Dermis blood vessel endothelial cell (primary cell): ENCODE measurements around the gene SC5D. TPM values are rescaled to one million over a fixed set of nuclear protein-coding genes. Genes with fewer than 3 reads are reported as not detected.

Experiments
- DNase-seq: peaks from one replicate; pipeline ENCODE4 v3.0.0; 2010
- total RNA-seq: library from RNA; depleted of rRNA; stranded (reverse); fragments of >200 nt; gene quantifications from 2 replicates; pipeline ENCODE4 v1.2.3, GENCODE V29; 2014

The SC5D gene
- total RNA-seq, 1 donor from 2014 or later, result 21.6 TPM

GRCh38 chr11:121329781-121330395 is 37.3 kb downstream of the SC5D start:
- no peak for DNase-seq

GRCh38 chr11:121330614-121331435 is 38.3 kb downstream of the SC5D start:
- no peak for DNase-seq

DNA sequence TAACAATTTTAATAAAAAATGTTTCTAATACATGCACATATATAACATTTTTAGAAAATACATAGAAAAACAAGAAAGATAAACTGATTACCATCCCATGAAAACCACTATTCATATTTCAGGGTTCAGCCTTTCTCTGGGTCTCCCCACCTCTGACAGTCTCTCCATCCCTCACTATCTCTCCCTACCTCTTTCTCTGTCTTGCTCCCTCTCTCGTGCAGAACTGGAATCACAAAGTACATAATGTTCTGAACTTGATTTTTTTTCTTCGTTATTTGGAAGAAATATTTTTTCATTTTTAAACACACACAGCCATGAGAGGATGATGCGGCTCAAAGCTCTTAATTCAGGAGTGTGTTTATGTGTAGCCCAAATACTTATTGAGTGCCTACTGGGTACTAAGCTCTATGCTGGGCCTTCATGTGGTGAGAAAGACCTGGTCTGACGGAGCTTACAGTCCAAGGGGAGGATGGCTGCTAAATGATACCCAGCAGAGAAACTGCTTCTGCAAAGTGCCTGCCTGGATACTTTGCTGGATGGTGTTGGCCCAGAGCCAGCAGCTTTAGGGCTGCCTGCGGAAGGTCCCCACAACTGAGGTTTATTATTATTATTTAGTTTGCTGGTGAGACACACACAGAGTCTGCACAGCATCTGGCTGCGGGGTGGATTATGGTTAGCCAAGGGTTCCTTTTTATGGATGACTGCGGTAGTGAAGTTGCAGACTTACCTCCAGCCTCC is 42.6 kb downstream of the SC5D start:
- no peak for DNase-seq

DNA sequence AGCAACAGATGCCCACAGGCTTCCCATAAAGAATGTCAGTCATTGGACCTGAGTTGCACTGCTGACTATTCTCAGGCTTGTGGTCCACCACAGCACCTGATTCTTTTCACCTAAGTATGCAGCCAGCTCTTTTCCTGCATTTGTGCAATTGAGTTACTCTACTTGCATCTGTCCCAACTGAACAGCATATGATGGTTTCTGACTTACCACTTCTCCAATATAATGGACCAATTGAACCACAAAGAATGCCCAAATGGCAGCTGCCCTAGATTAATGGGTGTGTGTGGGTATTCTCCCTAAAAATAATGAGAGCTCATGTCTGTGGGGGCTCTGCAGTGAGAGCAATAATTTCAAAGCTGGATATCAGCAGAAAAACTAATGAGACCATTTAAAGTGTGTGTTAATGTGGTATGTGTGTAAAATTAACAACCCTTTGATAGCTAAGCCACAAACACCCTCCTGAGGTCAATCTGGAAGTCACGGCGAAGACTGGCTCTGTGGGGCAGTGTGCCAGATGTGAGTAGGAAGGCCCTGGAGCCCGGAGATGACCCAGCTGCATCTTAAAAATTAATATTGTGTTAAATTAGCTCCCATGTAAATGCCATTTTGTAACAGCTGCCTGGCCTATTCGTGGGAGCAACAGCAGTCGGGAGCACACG is 43.8 kb downstream of the SC5D start:
- DNase-seq, result no peak

GRCh38 chr11:121337078-121337477 is 44.5 kb downstream of the SC5D start:
- no peak for DNase-seq

- no peak for DNase-seq
Measured at GRCh38 chr11:121337740-121338272, 45.2 kb downstream of the SC5D start.

- DNase-seq, result no peak
Measured at GRCh38 chr11:121338536-121338935, 46.0 kb downstream of the SC5D start.

DNA sequence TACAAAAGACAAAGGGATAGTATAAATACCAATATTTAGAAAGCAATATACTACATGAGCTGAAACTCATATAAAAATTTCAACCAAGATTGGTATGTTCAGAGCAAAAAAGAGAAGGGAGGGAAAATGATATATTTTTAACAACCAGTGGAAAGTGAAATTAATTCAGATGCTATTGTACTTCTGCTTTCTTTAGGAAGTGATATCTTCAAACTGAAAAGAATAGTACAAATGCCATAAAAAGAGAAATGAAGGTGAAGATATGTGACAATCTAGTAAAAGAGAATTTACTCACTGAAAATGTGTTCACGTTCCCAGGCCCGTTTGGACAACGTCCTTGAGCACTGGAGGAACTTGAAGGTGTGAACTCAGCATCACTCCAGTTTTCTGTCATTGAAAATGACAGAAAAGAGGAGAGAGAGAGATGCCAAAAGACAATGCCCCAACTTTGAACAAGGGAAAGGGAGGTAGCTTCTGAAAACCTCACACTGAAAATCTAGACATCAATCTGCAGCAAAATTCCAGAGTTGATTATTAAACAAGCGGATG is 47.5 kb downstream of the SC5D start:
- DNase-seq, result no peak

GRCh38 chr11:121341609-121342008 is 49.0 kb downstream of the SC5D start:
- DNase-seq, result no peak

GRCh38 chr11:121344824-121345223 is 52.3 kb downstream of the SC5D start:
- no peak for DNase-seq

DNA sequence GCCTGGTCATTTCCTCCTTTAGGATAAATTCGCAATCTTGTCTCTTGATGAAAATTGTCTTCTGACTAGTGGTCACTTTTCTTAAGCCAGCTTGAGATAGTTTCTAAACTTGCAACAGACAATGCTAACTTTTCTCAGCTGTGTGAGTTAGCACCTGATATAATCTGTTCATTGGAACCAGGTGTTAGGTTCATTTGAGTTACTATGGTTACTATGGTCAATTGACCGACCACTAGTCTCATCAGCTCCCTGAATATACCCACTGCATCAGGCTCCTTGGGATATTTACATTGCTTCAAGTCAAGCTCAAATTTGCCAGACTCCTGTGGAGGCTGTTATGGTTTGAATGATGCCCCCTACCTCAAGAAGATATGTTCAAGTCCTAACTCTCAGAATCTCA is 54.5 kb downstream of the SC5D start:
- DNase-seq, result no peak

DNA sequence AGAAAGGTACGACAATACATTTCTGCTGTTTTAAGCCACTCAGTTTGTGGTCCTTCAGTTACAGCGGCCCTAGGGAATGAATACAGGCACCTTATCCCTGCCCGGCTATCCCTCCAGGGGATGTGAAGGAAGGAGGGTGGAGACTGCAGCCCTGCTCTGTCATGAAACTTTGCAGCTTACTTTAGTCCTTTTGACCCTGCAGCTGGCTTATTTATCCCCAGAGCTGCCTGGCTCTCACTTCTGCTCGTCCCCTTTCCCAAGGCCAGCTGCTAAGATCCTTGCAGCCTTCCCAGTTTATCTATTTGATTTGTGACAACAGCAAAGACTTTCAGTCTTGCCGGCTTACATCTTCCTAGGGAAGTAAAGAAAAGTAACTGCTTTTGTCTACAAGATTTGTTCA is 55.2 kb downstream of the SC5D start:
- DNase-seq, result no peak

- no peak for DNase-seq
Measured at GRCh38 chr11:121348220-121348875, 55.8 kb downstream of the SC5D start.

DNA sequence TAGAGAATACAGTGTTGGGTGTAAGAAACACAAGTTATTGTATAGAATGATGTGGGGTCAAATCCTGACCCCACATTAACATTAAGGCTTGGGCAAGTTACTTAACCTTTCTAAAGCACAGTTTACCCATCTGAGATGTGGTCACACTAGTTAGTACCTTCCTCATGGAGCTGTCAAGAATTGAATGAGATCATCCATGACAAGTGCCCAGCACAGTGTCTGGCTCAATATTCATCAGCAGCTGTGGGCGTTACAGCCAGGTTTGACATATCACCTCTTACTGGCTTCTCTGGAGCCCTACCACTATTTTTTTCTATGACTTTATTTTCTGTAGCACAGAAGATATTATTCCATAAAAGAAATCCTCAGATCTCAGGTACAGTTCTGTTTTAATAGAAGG is 57.2 kb downstream of the SC5D start:
- DNase-seq, result no peak

DNA sequence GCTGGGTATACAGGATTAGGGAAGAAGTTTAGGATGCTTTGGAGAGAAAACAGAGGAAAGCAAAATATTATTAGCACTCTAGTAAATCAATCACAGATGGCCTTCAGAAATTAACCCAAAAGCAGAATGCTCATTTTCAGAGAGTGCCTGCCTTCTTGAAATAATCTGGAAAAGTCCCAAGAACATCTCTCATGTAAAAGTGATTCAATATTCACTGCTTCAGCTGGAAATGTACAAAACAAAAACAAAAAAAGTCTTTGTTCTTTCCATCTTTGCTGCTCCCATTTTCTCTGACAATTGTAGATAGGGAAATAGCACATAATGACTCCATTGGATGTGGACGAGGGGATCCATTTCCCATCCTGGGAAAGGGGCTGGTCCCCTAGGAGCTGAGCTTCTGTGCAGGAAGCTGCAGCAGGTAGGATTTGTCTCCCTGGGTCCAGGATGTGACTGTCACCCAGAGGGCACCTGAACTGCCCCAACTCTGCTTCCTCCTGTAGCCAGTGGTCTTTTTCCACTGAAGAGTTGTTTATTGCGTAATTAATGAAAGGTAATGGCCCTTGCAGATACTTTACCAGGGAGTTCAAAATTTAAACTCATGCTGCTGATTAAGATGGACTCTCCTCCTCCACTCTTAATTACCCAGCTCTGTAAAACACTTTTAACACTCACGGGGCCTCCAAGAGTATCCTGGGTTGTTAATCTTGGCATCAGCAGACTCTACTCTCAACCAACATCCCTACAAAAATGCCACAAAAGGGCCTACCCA is 57.9 kb downstream of the SC5D start:
- DNase-seq, result no peak

DNA sequence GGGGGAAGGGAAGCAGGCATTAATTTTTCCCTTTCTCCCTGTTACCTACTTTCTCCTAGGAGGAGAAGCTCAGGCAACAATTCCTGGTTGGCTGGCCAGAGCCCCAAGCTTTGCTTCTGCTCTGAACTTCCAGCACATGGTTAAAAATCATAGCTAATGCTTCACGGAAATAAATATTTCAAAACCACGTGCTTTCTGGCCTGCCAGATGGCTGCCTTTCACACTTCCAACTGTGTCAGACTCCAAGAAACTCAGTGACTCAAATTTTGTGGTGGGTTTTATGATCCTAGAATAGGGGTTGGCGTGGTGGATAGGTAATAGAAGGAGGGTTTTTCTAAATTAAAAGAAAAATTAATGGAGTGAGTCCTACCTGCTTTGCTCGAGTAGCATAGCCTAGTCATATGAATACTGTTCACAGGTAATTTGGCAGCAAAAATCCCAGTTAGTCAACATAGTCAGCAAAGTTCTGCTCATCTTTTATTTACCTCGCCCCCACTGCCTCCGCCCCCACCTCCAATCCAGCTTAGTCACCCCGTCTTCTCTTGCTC is 58.6 kb downstream of the SC5D start:
- DNase-seq, result no peak

GRCh38 chr11:121352251-121352891 is 59.8 kb downstream of the SC5D start:
- no peak for DNase-seq

- no peak for DNase-seq
Measured at GRCh38 chr11:121354192-121354591, 61.6 kb downstream of the SC5D start.

DNA sequence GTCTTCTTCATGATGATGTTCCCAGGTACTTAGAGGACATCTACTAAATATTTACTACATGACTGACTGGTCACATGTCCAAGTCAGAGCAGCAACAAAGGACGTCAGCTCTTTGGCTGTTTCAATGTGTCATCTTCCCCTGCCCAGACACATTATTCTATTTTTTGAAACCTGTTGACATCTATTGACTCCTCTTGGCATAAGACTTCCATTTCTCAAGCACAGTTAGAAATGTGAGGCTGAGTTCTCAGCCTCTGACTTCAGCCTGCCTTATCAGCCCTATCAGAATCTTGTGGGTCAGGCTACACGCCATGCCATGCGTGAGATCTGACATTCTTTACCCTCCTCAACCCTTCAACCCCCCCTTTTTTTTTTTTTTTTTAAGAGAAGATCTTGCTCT is 63.8 kb downstream of the SC5D start:
- DNase-seq, result no peak
